Measurements from ENCODE around the gene ASAP2.

DNA sequence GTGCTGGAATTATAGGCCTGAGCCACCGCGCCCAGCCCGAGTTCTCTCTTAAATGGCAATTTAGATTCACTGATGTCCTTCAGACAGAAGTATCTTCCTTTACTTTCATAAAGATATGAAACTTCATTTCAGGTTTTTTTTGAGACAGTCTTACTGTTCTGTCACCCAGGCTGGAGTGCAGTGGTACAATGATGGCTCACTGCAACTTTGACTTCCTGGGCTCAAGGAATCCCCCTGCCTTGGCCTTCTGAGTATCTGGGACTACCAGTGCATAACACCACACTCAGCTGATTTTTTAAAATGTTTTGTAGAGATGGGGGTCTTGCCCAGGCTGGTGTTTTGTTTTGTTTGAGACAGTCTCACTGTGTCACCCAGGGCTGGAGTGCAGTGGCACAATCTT is 203.5 kb downstream of the ASAP2 start:
- TF ChIP-seq EZH2phosphoT487 (IDR thresholded peaks at IDR 0.05; ENCODE audit: borderline replicate concordance) = no peak
- TF ChIP-seq, protein P1, sequence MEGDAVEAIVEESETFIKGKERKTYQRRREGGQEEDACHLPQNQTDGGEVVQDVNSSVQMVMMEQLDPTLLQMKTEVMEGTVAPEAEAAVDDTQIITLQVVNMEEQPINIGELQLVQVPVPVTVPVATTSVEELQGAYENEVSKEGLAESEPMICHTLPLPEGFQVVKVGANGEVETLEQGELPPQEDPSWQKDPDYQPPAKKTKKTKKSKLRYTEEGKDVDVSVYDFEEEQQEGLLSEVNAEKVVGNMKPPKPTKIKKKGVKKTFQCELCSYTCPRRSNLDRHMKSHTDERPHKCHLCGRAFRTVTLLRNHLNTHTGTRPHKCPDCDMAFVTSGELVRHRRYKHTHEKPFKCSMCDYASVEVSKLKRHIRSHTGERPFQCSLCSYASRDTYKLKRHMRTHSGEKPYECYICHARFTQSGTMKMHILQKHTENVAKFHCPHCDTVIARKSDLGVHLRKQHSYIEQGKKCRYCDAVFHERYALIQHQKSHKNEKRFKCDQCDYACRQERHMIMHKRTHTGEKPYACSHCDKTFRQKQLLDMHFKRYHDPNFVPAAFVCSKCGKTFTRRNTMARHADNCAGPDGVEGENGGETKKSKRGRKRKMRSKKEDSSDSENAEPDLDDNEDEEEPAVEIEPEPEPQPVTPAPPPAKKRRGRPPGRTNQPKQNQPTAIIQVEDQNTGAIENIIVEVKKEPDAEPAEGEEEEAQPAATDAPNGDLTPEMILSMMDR (conservative IDR thresholded peaks at IDR 0.05; ENCODE audit: low read length) = no peak
